ENCODE measurements around the gene PIEZO1. TPM values are rescaled to one million over a fixed set of nuclear protein-coding genes. Genes with fewer than 3 reads are reported as not detected.

The PIEZO1 gene
- total RNA-seq, 1 donor from 2014 or later: 67.8 TPM

DNA sequence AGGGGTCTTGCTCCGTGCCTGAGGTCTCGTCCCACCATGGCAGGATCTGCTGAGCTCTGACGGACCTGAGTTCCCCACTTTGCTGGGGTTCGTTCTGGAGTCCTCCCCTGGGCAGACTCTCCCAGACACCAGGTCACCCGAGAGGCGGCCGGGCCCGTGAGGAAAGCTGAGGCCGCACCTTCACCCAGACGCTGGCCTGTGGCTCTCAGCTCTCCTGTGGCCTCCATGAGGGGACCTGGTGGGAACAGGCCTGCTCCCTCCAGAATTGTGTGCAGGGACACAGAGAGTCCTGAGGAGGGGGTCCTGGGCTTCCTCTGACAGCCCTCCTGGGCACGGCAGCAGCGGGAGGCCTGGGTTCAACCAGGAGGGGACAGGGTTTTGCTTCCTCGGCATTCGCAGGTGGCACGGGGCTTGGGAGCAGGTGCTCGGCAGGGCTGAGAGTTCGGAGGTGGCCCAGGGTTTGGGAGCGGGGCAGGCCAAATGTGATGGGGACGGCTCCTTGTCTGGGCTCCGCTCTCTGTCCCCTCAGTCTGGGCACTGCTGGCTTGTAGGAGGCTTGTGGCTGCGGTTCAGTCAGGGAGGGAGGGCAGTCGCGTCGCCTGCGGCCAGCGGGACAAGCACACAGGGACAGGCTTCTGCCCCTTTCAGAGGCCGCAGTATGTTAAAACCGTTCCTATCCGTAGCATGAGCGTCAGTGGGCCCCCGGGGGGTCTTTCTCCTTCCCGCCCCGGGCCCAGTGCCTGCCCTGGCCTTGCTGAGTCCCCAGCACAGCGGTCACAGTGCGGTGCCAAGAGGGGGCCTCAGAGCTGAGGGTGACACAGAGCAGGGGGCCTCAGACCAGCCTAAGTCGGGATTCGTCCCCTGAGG, 90.6 kb downstream of the PIEZO1 start:
- no peak for ATAC-seq
- no peak for DNase-seq (ENCODE audit: low spot score)

DNA sequence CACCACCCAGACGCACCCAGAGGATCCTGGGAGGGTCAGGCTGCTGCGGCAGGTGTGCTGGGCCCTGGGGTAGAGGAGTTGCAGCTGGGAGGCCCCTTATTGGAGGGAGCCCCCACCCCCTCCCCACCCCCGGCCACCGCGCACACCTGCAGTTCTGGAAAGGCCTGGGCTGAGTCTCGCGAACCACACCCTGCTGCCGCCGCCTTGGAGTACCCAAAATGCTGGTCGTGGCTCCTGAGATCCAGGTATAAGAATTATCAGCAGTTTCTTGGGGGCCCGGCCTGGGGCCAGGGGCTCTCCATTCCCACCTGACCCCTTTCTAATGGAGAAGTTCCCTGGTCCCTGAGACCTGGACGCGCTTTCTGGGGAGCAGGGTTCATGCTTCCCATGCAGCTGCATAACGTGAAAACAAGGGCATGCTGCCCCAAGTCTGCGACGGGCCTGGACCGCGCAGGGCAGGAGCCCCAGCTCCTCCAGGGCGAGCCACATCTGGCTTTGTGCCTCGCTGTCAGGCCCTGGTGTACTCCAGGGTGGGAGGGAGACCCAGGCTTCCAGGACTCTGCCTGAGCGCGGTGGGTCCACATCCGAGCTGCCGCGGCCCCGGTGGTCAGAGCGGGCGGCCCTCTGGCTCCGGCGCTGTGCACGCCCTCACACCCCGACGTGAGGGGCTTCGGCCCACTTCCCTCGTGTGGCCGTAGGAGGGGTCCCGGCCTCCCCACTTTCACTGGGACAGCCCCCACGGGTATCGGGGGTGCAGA, 91.4 kb downstream of the PIEZO1 start:
- no peak for ATAC-seq
- no peak for DNase-seq (ENCODE audit: low spot score)

DNA sequence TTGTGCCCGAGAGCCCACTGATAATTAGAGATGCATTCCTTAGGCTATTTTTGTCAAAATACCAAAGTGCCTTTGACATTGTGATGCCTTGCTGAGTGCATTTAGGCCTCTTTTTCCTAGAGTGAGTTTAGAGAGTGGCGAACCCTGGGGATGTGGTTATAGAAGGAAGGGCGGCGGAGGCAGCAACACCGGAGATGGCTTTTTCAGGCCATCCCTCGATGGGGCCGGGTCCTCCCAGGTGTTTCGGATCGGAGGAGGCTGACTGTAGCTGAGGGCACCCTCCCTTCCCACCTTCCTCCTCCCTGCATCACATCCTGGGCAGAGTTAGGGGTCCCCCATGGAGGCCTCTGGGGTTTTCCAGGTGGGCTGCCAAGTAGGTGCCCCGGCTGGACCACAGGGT, 92.2 kb downstream of the PIEZO1 start:
- no peak for ATAC-seq
- DNase-seq (ENCODE audit: low spot score): no peak

DNA sequence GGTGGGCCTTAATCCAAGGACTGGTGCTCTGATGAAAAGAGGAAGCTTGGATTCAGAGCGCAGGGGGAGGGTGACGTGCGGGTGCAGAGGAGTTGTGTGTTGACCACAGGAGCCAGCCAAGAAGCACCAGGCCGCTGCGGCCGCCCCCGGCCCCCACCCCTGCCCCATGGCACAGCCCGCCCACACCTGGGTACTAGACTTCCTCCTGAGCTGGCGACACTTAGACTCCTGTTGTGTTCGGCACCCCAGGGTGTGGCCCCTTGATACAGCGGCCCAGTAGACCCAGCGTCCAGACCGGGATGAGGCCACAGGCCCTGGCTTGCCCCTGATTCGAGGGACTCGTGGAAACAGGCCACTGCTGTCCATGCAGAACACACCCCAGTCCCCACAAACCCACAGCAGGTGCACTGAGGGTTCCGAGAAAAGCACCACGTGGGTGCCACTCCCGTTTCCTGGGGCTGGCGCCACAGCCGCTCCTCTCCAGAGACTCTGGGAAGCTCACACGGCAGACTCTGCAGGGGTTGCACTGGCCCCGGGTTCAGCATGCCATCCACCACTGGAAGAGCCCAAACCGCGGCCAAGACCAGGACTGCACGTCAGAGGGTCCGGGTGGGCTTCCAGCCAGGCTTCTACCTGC, 93.0 kb downstream of the PIEZO1 start:
- ATAC-seq: no peak
- no peak for DNase-seq (ENCODE audit: low spot score)

DNA sequence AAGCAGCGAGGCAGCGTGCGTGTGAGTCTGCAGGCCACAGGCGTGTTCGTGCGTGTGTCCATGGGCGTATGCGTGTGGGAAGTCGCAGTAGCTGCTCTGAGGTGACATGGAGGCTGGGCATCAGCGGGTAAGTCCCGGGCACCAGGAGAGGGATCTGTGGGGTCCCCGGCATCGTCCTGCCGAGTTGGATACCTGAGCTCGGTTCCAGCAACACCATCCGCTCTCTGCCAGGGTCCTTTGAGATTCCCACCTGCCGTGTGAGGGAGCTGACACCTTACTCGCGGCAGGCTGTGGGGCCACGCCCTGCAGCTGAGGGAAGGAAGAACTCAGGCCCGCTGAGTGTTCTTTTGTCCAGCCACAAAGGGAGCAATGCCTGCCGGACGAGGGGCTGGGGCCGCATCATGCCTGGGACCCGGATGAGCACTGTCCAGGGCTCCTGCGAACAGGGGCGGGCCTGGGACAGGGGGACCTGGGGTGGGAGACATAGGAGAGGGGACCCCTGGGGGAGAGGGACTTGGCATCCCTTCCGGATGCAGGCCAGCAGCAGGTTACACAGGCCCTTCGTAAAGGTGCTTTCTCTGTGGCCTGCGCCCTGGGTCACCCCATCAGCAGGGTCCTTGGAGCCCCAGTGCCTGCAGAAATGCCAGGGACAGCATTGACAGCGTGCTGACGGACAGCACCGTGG, 93.7 kb downstream of the PIEZO1 start:
- DNase-seq (ENCODE audit: low spot score): no peak

DNA sequence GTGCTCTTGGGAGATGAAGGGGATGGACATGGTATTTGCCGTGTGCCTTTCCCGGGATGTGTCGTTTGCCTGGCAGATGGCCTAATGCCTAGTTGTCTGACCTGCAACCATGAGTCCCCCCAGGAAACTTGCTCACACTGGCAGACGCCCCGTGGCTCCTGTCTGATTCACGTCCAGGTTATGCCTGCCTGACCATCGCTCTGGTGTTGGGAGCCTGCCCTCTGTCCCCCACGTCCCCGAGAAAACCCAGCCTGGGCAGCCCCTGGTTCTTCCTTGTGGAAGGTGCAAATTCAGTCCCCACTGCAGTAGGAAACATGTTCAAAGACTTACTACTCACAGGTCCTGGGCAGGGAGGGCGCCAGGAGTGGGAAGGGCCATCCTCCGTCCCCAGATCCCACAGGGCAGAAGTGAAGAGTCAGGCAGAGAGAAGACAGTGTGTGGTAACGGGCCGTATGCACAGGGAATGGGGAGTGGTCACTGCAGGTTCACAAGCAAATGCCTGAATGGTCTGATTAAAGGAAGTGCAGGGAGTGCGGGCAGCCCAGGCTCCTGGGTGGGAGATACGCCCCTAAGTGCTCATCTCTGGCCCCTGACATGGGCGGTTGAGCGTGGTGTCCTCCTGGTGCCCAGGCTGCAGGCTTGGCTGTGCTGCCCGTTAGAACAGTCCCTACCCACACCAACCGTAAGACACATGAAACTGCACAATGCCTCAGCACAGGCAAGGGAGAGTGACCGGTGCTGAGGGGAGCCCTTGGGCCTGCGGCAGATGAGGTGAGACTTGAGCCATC, 94.5 kb downstream of the PIEZO1 start:
- ATAC-seq (no peak), DNase-seq (ENCODE audit: low spot score) (no peak)

More for the DNA sequence above, 93.7 kb downstream of the PIEZO1 start:
- ATAC-seq: no peak

DNA sequence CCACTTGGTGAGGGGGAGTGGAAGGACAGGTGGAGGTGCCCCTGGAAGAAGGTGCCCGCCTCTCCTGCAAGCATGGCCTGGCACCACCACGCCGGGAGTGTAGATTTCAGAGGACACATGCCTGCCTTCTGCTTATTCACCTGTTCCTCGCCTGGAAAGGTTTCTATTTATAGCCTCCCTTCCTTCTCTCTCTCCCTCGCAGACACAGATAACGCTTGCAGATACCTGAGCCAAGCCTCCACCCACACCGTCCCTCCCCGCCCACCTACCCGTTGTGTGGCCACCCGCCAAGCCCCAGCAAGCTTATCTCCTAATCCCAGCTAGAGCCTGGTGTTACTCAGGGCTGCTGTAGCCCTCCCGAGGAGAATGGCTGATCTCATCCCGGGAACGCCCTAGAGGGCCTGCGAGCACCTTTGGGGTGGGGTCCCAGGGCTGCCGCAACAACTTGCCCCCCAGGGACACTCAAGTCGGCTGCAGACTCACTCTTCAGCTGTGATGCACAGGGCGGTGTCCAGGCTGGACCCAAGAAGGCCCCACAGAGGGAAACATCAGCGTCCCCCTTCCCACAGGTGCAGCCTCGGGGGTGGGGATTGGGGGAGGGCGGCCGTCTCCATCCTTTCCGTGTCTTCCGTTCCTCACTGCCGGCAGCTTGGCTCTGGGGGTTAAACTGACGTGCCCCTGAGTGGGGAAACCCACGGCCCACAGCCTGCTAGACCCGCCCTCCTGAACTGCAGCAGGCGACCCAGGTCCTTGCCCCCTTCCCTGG, 96.8 kb downstream of the PIEZO1 start:
- DNase-seq (ENCODE audit: low spot score): no peak
- ATAC-seq: peak; percentile 11

DNA sequence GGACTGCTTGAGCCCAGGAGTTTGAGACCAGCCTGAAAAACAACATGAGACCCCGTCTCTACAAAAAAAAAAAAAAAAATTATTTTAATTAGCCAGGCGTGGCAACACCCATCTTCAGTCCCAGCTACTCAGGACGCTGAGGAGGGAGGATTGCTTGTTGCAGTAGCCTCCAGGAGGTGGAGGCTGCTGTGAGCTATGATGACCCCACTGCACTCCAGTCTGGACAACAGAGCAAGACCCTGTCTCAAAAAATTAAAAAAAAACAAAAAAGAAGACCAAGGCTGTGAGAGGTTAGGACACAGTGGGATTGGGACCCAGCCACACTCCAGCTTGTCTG, 97.4 kb downstream of the PIEZO1 start:
- no peak for DNase-seq (ENCODE audit: low spot score)
- no peak for ATAC-seq

DNA sequence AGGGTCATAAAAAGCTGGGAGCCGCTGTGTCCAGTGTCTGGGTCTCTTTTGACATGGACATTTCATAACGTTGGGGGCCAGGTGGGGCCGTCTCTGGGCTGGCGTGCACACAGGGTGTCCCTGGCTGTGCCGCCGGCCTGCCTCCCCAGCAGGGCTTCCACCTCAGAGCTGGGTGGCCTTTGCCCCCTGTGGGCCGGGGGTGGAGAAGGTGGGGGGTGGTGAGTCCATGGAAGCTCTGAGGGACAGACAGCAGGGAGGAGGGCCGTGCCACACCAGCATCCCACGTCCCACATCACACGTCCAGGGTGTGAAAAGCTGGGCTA, 97.8 kb downstream of the PIEZO1 start:
- ATAC-seq: no peak
- DNase-seq (ENCODE audit: low spot score): no peak

DNA sequence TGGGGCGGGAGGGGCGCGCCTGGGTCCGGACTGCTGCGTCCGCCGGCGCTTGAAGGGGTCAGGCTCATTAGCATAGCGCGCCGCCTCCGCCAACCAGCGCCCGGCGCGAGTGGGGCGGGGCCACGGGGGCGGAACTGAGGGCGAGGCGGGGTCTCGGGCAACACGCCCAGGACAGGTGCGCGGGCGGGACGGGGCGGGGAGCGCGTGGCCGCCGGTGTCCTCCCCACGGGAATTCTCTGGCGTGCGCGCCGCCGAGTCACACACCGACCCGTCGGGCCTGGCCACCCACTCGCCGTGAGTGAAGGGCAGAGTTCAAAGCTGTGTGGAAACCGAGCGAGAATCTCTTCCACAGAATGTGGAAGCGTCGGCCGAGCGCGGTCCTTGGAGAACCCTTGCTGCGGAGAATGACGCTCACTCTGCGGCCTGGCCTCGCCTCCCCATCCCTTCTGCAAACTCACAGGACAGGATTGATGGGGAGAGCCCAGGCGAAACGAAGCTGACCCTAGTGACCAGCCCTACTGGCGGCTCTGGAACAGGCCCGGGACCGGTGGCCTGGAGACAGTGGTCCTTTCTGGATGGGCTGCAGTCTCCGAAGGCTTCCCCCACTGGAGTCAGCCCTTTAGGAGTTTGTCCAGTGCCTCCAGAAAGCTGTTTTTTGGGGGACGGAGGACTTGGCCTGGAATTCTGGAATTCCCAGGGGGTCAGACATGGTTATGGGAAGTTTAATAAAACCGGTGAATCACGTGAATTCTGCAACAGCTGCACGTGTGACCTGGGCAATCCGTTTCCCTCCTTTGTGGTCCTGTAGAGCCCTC, 98.4 kb downstream of the PIEZO1 start, which contains the start of gene SNAI3:
SNAI3 (minus strand) TSS at position 69 of the 815 bp plus-strand sequence. CDS start 101 bp downstream, outside the sequence.
- ATAC-seq: peak; percentile 93
- DNase-seq (ENCODE audit: low spot score): peak; percentile 91

DNA sequence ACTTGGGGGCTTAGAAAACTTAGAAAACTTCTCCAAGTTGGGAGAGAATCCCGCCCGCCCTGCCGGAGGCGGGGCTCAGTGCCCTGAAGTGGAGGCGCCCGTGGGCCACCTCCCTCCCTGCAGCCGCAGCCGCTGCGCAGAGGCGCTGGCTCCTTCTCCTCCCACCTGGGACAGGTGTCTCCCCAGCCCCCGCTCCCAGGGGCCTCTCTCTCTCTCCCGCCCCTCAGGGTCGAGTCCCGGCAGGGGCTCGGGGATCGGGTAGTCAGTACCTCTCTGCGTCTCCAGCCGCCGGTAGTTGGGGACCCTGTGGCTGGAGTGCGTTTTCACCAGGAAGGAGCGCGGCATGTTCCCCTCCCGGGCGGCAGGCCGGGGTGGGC, 99.0 kb downstream of the PIEZO1 start:
- peak; percentile 49 for ATAC-seq
- DNase-seq (ENCODE audit: low spot score): no peak

DNA sequence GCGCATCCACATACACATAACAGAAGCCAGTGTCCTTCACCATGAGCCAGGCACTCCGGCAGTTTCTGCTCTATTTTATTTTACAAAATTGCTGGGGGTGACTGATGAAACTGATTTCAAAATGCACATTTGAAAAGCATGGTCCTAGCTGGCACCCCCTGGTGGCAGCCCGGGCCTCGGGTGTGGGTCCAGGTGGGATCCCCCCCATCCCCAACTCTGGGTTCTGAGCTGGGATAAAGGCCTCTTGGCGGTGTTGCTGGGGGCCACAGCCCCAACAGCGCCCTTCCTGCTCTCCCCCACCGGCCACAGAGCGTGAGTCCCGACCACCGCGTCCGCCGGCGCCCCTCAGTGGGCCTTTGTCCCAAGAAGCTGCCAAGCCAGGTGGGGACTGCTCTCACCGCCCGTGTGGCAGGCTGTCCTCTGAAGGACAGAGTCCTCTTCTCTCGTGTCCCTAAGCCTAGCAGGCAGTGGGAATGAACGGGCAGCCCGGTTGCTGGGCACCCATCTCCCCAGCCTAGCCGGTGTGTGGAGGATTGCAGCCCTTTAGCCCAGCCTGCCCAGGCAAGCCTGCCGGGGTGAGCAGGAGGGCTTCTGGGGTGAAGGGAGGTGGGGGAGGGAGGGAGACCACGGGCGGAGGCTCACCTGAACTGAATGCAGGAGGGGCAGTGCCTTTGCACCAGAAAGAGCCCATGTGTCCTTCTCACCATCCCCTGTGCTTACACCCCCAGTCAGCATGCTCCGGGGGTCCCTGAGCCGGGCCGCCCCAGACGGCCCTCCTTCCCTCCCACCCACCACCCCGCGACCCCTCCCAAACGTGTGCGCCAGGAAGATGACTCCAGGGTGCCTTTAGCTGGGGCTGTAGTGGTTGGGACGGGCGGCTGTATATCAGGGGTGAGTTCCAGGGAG, 99.6 kb downstream of the PIEZO1 start:
- DNase-seq (ENCODE audit: low spot score) (no peak), ATAC-seq (peak; percentile 22)

DNA sequence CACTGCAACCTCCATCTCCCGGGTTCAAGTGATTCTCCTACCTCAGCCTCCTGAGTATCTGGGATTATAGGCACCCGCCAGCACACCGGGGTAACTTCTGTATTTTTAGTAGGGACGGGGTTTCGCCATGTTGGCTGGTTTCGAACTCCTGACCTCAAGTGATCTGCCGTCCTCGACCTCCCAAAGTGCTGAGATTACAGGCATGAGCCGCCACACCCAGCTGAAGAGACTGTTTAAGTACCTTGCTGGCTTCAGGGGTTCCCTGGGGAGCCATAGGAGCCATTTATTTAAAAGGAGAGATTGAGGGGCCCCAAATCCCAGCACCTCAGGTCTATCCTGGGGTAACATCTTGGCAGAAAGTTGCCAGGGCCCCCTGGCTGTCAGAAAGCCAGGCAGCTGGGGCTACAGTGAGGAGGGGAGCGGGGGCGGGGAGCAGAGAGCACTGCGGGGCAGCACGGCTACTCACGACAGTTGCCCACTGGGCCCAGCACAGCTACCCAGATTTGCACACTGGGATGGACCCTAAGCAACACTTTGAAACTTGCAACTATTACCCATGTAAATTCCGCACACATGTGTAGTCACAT, 100.4 kb downstream of the PIEZO1 start:
- no peak for ATAC-seq
- no peak for DNase-seq (ENCODE audit: low spot score)

DNA sequence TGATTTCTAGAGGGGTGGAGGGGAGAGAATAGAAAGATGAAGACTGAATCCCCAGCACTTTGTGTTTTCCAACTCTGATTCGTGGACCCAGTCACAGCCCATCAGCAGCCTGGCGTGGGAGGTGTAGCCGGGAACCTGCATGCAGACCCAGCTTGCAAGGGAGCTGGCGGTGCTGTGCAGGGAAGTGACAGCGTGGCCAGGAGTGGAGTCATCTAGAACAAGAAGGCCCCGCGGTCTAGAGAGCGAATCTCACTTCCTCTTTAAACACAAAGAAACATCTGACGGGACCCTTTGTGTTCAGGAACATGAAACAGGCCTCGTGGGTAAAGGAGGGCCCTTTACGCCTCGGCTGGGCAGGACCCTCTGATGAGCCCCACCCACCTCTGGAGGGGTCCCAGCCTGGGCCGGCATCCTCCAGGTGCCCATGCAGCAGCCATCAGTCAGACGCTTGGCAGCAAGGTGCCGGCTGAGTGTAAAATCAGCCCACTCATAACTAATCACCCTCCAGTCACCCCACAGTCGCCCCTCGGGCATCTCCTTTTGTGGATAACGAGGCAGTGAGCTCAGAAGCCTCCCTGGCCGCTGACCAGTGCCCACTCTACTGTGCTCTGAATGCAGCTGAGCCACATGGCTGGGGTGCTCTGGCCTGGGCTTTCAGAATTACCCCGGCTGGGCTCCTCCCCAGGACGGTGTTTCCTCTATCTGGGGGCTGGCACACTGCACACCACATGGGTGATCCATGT, 103.1 kb downstream of the PIEZO1 start:
- no peak for DNase-seq (ENCODE audit: low spot score)
- no peak for ATAC-seq

DNA sequence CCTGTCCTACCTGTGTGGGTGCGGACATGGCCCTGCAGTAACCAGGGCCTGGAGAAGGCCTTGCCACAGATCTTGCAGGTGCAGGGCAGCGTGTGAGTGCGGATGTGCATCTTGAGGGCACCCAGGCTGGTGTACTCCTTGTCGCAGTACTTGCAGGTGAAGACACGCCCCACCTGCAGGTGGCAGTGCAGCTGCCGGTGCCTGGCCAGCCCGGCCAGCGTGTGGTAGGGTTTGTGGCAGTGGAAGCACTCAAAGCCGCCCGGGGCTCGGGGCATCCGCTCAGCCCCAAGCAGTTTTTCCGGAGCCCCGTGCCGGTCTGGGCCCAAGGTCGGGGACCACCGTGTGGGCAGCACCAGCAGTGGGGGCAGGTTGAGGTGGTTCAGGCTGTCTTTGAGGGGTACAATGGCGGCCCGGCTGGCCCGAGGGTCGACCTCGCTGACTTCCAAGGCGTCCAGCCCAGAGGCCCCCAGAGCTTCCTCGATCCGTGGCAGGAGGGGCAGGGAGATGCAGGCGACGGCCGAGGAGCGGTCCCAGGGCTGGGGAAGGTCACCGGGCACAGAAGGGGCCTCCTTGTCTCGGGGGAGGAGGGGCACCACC, 103.8 kb downstream of the PIEZO1 start:
- DNase-seq (ENCODE audit: low spot score) (no peak), ATAC-seq (peak; percentile 81)

DNA sequence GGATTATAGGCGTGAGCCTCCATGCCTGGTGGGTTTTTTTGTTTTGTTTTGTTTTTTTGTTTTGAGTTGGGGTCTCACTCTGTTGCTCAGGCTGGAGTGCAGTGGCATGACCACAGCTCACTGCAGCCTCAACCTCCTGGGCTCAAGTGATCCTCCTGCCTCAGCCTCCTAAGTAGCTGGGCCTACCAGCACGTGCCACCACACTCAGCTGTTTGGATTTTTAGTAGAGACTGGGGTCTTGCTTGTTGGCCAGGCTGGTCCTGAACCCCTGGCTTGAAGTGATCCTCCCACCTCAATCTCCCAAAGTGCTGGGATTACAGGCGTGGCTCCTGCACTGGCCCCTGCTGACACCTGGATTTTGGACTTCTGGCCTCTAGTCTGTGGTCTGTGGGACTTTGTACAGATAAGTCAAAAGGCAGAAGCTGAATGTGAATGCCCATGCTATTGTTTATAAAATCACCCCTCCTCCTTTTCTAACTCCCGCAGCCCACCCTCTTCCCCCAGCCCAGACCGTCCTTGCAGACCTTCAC, 104.4 kb downstream of the PIEZO1 start:
- DNase-seq (ENCODE audit: low spot score) (no peak), ATAC-seq (no peak)
